Activated CD4-positive, alpha-beta T cell treated with anti-CD3 and anti-CD28 coated beads for 48 hours (primary cell): Measurements from ENCODE around the gene RAB11B.
"Not testable (repeated sequence)": the region's sequence is repeated elsewhere in the genome, so short reads cannot be mapped to it uniquely, and the experiment has no call there.

Source experiments
- DNase-seq: peaks from one replicate; pipeline ENCODE4 v3.0.0-alpha.2; 2020

Gene RAB11B

GRCh38 chr19:8396563-8397203, 6.5 kb downstream of the RAB11B start:
- DNase-seq: peak; percentile 83

GRCh38 chr19:8397271-8397670, 7.1 kb downstream of the RAB11B start:
- DNase-seq: no peak

GRCh38 chr19:8397746-8398310, 7.7 kb downstream of the RAB11B start:
- no peak for DNase-seq

GRCh38 chr19:8398311-8398771, 8.2 kb downstream of the RAB11B start:
- DNase-seq: no peak

- no peak for DNase-seq
These were observed 9.6 kb downstream of the RAB11B start for GRCh38 chr19:8399681-8400188.

- DNase-seq: no peak
These were observed 11.8 kb downstream of the RAB11B start for GRCh38 chr19:8401981-8402411.

GRCh38 chr19:8403098-8403819, 13.1 kb downstream of the RAB11B start:
- DNase-seq: no peak

- DNase-seq: no peak
These were observed 13.6 kb downstream of the RAB11B start for GRCh38 chr19:8403820-8404109.

GRCh38 chr19:8404391-8405151, 14.4 kb downstream of the RAB11B start:
- DNase-seq: no peak

- DNase-seq: peak; percentile 13
These were observed 20.6 kb downstream of the RAB11B start for GRCh38 chr19:8410718-8411117.

- DNase-seq: peak; percentile 96
These were observed 22.8 kb downstream of the RAB11B start, which contains the start of gene MARCHF2 for GRCh38 chr19:8412783-8413628. Gene MARCHF2, plus strand, starts transcription at chr19:8413305. Its CDS starts 8,536 bp downstream, at chr19:8421841.

GRCh38 chr19:8413629-8413995, 23.5 kb downstream of the RAB11B start:
- DNase-seq: no peak

GRCh38 chr19:8416796-8417195, 26.6 kb downstream of the RAB11B start:
- no peak for DNase-seq

GRCh38 chr19:8421484-8422461, 31.6 kb downstream of the RAB11B start:
- DNase-seq: no peak

- no peak for DNase-seq
These were observed 33.7 kb downstream of the RAB11B start for GRCh38 chr19:8423817-8424223.

GRCh38 chr19:8425331-8425730, 35.2 kb downstream of the RAB11B start:
- DNase-seq: not testable (repeated sequence)

GRCh38 chr19:8426283-8426682, 36.1 kb downstream of the RAB11B start:
- DNase-seq: no peak

- no peak for DNase-seq
These were observed 38.9 kb downstream of the RAB11B start for GRCh38 chr19:8429044-8429443.

GRCh38 chr19:8429826-8430225, 39.7 kb downstream of the RAB11B start:
- DNase-seq: no peak

- no peak for DNase-seq
These were observed 40.5 kb downstream of the RAB11B start for GRCh38 chr19:8430650-8431049.

- DNase-seq: no peak
These were observed 48.1 kb downstream of the RAB11B start for GRCh38 chr19:8438236-8438635.
